Panc1 (cell line): ENCODE data around the gene ROPN1L. TPM values are rescaled to one million over a fixed set of nuclear protein-coding genes. Genes with fewer than 3 reads are reported as not detected.

ENCODE experiments used
- ATAC-seq: fragments of 200-7000 bp; cut with Tn5 transposase; 2 replicates; pipeline ENCODE4 v1.9.1; 2020; ENCODE audit warnings: mild to moderate bottlenecking, moderate library complexity
- BruUV-seq: library from RNA; stranded (reverse); fragments of 400-500 nt; replicated peaks from 2 replicates; lab custom pipeline; 2021; lab: Mats Ljungman, UMichigan
- CTCF ChIA-PET: fragments of 300-600 bp; sonication (Branson Sonifier 250); formaldehyde crosslinking; loops from one replicate; lab custom pipeline; 2022; ENCODE audit warnings: antibody characterized with exemption; lab: Charles Lee
- POLR2A ChIA-PET: fragments of 300-600 bp; sonication (Branson Sonifier 250); formaldehyde crosslinking; loops from one replicate; lab custom pipeline; 2022; ENCODE audit warnings: antibody characterized with exemption; lab: Charles Lee
- DNase-seq: peaks from one replicate; pipeline ENCODE4 v3.0.0-alpha.2; 2010; ENCODE audit warnings: low read depth, low spot score
- H3K27ac ChIP-seq: 2 replicates; pipeline ENCODE4 v1.5.1; 2011; ENCODE audit warnings: mild to moderate bottlenecking, low read length, inconsistent platforms
- H3K27me3 ChIP-seq: fragments of 200-500 bp; sonication (Bioruptor generic); 2 replicates; pipeline ENCODE4 v1.6.0; 2014; ENCODE audit warnings: low read length, inconsistent platforms; ENCODE audit not compliant: control insufficient read depth, insufficient read depth
- H3K36me3 ChIP-seq: fragments of 200-500 bp; sonication (Bioruptor generic); 2 replicates; pipeline ENCODE4 v1.5.1; 2014; ENCODE audit warnings: inconsistent platforms, mild to moderate bottlenecking, low read length, moderate library complexity; ENCODE audit not compliant: control insufficient read depth, insufficient read depth
- H3K4me1 ChIP-seq: 2 replicates; pipeline ENCODE4 v1.5.1; 2011; ENCODE audit warnings: inconsistent platforms, mild to moderate bottlenecking, low read length, moderate library complexity; ENCODE audit not compliant: control insufficient read depth, insufficient read depth
- H3K4me3 ChIP-seq, 2 experiments: 2 replicates each; pipeline ENCODE4 v1.5.1; 2011 to 2012; ENCODE audit warnings: low read depth in 2 of 2, low read length in 2 of 2, mild to moderate bottlenecking in 2 of 2, inconsistent platforms in 1 of 2, moderate library complexity in 1 of 2
- H3K9me3 ChIP-seq: fragments of 200-500 bp; sonication (Bioruptor generic); 2 replicates; pipeline ENCODE4 v1.5.1; 2014; ENCODE audit warnings: low read depth, mild to moderate bottlenecking, inconsistent platforms, low read length, moderate library complexity; ENCODE audit not compliant: control insufficient read depth, insufficient read depth
- POLR2AphosphoS5 ChIP-seq: IDR thresholded peaks from 2 replicates; pipeline ENCODE4 v1.6.1; 2012; ENCODE audit warnings: mild to moderate bottlenecking, low read depth, low read length, moderate library complexity
- SIN3A ChIP-seq: IDR thresholded peaks from 2 replicates; pipeline ENCODE4 v1.6.1; 2012; ENCODE audit warnings: low read depth, mild to moderate bottlenecking, low read length, moderate library complexity, borderline replicate concordance; ENCODE audit not compliant: insufficient read depth
- TCF7L2 ChIP-seq: IDR thresholded peaks from 2 replicates; pipeline ENCODE4 v1.6.1; 2011; ENCODE audit warnings: mild to moderate bottlenecking, low read depth, low read length, inconsistent platforms
- in situ Hi-C: cut with HindIII; loops from 2 replicates; pipeline ENCODE4 v1.10.0; 2016; ENCODE audit warnings: low sequenced_read_pairs, low pct_unique_long_range_greater_than_20kb
- intact Hi-C: fragments of 100-400 bp; cut with micrococcal nuclease; formaldehyde crosslinking; loops from one replicate; pipeline ENCODE4 v1.10.0; 2022; ENCODE audit not compliant: unreplicated experiment
- total RNA-seq: library from RNA; stranded (reverse); gene quantifications from one replicate; pipeline ENCODE4 v1.2.1, GENCODE V29; 2021; ENCODE audit not compliant: unreplicated experiment
- TF ChIP-seq, protein P1 (sequence below), 2 experiments: IDR thresholded peaks; 2 replicates each; pipeline ENCODE4 v1.6.1; 2011 to 2012; ENCODE audit warnings: low read depth in 2 of 2, control low read depth in 1 of 2, low read length in 1 of 2, mild to moderate bottlenecking in 1 of 2, moderate library complexity in 1 of 2; ENCODE audit not compliant: insufficient read depth in 1 of 2
- TF ChIP-seq, protein P2 (sequence below): fragments of 450-650 bp; IDR thresholded peaks from 2 replicates; pipeline ENCODE4 v1.5.1; 2017; ENCODE audit warnings: mild to moderate bottlenecking

The ROPN1L gene
- total RNA-seq, 1 experiment from 2014 or later, result 3.0 TPM

DNA sequence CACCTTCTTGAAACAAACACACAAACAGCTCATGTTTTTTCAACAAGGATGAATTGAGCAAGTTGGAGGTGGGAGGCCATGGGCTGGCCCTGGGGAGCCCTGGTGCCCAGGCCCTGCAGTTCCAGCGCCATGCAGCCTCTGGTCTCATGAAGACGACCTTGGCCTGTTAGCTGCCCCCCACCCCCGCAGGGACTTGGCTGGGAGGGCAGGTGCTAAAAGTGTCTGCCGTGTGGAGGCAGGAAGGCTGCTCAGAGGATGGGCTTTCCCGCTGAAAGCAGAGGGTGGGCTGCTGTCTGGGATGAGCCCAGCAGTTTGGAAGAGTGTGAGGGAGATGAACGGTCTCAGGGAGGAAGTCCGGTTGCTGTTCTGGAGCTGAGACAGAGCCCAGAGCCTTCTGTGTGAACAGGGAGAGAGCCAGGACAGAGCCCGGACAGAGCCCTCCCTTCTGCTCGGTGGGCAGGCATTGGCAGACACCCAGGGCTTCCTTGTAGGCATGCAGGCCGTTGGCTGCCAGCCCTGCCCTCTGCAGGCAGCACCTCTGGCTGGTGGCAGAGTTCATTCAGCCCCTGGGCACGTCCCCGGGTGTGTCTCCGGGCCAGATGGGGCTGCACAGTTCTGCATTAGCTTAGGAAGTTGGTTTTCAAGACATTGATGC, 18.7 kb downstream of the ROPN1L start:
- POLR2A ChIA-PET, result no interaction called here
- Histone ChIP-seq H3K4me1 (peaks cover 45% of the 10 kb centered on the region), H3K4me3 (no peak overlapping the region), H3K36me3 (no peaks in the 10 kb centered on the region), H3K27ac (peak overlapping the region; percentile 11; the same call in 1 of the 2 replicates), H3K27me3 (no peaks in the 10 kb centered on the region), H3K9me3 (no peaks in the 10 kb centered on the region)
- intact Hi-C loops (no loop called here), in situ Hi-C loops (no loop called here)
- ATAC-seq, result peak; percentile 52
- DNase-seq, result no peak
- TF ChIP-seq POLR2AphosphoS5, result peak; percentile 28; the same call in 1 of the 2 replicates
- TF ChIP-seq, protein P1, sequence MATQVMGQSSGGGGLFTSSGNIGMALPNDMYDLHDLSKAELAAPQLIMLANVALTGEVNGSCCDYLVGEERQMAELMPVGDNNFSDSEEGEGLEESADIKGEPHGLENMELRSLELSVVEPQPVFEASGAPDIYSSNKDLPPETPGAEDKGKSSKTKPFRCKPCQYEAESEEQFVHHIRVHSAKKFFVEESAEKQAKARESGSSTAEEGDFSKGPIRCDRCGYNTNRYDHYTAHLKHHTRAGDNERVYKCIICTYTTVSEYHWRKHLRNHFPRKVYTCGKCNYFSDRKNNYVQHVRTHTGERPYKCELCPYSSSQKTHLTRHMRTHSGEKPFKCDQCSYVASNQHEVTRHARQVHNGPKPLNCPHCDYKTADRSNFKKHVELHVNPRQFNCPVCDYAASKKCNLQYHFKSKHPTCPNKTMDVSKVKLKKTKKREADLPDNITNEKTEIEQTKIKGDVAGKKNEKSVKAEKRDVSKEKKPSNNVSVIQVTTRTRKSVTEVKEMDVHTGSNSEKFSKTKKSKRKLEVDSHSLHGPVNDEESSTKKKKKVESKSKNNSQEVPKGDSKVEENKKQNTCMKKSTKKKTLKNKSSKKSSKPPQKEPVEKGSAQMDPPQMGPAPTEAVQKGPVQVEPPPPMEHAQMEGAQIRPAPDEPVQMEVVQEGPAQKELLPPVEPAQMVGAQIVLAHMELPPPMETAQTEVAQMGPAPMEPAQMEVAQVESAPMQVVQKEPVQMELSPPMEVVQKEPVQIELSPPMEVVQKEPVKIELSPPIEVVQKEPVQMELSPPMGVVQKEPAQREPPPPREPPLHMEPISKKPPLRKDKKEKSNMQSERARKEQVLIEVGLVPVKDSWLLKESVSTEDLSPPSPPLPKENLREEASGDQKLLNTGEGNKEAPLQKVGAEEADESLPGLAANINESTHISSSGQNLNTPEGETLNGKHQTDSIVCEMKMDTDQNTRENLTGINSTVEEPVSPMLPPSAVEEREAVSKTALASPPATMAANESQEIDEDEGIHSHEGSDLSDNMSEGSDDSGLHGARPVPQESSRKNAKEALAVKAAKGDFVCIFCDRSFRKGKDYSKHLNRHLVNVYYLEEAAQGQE (IDR thresholded peaks at IDR 0.05; ENCODE audit: insufficient read depth in 1 of 2, low read depth in 2 of 2, low read length in 1 of 2), result no peak
- TF ChIP-seq SIN3A, result no peak
- TF ChIP-seq, protein P2, sequence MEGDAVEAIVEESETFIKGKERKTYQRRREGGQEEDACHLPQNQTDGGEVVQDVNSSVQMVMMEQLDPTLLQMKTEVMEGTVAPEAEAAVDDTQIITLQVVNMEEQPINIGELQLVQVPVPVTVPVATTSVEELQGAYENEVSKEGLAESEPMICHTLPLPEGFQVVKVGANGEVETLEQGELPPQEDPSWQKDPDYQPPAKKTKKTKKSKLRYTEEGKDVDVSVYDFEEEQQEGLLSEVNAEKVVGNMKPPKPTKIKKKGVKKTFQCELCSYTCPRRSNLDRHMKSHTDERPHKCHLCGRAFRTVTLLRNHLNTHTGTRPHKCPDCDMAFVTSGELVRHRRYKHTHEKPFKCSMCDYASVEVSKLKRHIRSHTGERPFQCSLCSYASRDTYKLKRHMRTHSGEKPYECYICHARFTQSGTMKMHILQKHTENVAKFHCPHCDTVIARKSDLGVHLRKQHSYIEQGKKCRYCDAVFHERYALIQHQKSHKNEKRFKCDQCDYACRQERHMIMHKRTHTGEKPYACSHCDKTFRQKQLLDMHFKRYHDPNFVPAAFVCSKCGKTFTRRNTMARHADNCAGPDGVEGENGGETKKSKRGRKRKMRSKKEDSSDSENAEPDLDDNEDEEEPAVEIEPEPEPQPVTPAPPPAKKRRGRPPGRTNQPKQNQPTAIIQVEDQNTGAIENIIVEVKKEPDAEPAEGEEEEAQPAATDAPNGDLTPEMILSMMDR, result no peak
- TF ChIP-seq TCF7L2, result no peak
- CTCF ChIA-PET, result no interaction called here
- BruUV-seq, result no TSS peak

DNA sequence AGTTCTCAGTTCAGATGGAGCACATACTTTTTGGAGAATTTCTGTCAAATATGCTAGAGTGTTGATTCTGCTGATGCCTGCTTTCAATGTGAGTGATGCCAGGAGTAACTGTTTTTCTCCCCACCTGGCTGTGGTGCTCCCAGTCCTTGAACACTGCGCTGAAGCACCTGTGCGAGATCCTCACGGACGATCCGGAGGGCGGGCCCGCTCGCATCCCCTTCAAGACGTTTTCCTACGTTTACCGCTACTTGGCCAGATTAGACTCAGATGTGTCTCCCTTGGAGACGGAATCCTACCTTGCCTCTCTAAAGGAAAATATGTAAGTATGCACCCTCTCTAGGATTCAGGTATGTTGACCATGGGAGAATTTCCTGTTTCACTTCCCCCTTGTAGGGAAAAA, 19.4 kb downstream of the ROPN1L start:
- H3K36me3 ChIP-seq, result no peaks in the 10 kb centered on the region
- ATAC-seq (no peak), DNase-seq (no peak)
- H3K27ac ChIP-seq, result peak overlapping the region; percentile 51; the same call in 1 of the 2 replicates
- peaks cover 40% of the 10 kb centered on the region for H3K4me1 ChIP-seq
- TF ChIP-seq POLR2AphosphoS5 (no peak), TCF7L2 (no peak)
- TF ChIP-seq, protein P2, result no peak
- CTCF ChIA-PET, result no interaction called here
- in situ Hi-C loops (no loop called here), intact Hi-C loops (no loop called here)
- H3K4me3 ChIP-seq, result no peak overlapping the region
- POLR2A ChIA-PET, result no interaction called here
- no peaks in the 10 kb centered on the region for H3K9me3 ChIP-seq
- no peaks in the 10 kb centered on the region for H3K27me3 ChIP-seq
- BruUV-seq, result no TSS peak
